GM19035 (cell line): ENCODE measurements around the gene ADD2.

Experiments
- ATAC-seq: cut with Tn5 transposase; IDR thresholded peaks from one replicate; pipeline ENCODE4 v1.9.1; 2021; ENCODE audit not compliant: unreplicated experiment

The ADD2 gene

DNA sequence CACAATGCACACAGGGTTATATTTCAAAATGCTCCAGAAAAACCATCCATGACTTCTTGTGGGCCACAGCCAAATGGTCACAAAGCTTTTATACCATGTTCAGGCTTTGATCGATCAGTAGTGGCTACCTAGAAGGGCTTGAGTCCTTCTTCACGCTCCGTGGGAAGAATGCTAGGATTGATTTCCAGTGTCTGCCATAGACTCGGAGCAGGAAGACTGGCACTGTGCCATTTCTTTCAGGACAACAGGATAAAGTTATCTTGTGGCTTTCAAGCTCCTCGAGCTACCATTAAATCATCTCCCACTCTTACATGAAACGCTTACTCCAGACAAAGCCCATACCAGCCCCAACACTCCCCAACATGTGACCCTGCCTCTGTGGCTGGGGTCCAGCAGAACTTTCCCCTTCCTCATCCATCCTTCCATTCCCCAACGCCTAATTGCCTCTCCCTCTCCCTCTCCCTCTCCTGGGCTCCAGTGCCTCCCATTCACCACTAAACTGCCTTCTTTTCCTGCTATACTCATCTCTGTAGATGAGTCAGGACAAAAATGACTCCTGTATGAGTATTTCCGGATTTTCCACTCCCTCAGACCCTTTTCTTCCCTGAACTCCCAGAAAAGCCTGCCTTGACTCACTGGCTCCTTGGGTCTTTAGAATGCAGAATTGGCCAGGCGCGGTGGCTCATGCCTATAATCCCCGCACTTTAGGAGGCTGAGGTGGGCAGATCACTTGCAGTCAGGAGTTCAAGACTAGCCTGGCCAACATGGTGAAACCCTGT, 40.9 kb downstream of the ADD2 start:
- no peak for ATAC-seq

- no peak for ATAC-seq
Observed at GRCh38 chr2:70725505-70725904, 42.5 kb downstream of the ADD2 start.

DNA sequence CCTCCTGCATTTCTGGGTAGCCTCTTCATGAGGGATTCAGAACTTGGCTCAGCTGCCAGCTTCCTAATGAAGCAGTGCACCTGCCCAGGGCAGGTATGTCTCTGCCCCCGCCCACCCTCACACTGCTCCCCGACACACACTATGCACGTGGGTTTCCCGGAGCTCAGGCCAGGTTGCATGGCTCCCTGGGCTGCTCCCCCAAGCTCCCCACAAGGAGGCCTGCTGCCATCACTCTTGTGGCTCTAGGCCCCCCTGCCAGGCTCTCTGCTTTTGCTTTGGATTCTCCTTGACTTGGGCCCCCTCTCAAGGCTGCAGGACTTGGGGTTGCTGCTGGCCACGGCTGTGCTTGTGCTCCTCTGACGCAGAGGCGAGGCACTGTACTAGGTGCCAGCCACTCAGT, 43.6 kb downstream of the ADD2 start:
- no peak for ATAC-seq

DNA sequence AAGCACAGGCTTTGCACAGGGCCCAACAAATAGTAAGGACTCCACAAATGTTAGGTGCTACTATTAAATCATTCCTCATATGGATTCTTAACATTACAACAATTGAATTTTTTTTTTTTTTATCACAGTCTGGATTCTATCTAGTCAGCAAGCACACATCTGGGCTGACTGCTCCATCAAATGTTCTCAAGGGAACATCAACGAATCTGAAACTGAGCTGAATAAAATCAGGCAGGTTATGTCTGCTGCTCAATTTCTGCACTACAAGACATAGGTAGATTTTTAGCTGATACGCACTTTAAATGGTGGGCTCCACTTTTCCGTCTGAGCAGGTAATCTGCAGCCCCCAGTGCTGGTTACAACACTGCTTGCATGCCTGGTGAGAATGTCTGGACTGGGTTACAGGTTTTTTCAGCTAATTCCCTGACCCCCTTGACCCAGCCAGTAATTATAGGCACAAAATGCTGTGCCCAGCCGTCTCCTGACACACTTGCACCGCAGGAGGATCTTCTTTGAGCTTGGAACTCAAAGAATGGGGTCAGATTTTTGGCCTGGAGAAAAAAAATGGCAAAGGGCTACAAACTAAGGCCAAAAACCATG, 44.6 kb downstream of the ADD2 start:
- no peak for ATAC-seq

- ATAC-seq, result no peak
Observed at GRCh38 chr2:70720124-70720523, 47.9 kb downstream of the ADD2 start.

DNA sequence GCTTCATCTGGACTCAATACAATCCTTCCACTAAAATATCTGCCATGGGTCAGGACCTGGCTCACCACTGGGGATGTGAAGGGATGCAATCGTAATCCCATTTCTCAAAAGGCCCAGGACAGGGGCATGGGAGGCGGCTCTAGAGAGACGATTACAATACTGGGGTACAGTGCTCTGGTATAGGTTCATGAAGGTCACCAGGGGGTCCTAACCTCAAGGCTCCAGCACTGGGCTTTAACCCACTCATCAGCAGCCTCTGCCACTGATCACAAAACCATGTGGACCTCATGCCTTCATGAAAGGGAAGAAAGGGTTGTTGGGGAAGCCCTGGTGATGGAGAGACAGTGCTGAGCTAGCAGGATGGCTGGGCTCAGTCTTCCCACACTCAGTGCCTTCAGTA, 48.8 kb downstream of the ADD2 start:
- ATAC-seq, result no peak

DNA sequence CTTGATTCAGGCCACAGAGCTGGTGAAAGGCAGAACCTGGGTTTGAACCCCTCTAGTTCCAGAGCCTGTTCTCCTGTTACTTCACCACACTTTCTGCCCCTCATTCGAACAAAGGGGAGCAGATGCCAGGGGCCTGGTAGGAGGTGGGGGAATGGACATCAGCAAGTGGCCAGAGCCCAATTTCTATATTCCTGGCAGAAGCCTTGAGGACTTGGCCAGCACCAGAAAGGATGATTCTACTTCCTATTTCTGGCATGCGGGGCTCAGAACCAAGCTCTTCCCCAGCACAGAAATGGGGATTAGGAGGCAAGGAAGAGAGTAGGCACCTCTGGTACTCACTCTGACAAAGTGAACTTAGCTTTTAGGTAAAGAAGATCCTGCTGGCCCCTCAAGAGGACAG, 49.3 kb downstream of the ADD2 start:
- no peak for ATAC-seq

DNA sequence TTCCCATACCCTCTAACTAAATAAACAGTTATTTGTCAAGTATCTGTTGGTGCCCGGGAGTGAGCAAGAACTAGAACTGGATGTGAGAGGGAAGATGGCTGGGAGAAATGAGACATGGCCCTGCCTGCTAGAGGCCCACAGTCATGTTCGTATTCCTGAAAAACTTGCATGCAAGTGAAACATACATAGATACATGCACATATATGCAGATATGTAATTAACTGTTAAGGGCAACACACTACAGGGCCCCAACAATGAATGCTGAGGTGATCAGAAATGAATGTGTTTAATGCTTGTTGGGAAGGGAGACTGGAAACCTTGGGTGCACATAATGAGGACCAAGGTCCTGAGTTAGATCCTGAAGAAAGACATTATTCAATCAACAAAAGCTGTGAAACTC, 49.8 kb downstream of the ADD2 start:
- no peak for ATAC-seq

DNA sequence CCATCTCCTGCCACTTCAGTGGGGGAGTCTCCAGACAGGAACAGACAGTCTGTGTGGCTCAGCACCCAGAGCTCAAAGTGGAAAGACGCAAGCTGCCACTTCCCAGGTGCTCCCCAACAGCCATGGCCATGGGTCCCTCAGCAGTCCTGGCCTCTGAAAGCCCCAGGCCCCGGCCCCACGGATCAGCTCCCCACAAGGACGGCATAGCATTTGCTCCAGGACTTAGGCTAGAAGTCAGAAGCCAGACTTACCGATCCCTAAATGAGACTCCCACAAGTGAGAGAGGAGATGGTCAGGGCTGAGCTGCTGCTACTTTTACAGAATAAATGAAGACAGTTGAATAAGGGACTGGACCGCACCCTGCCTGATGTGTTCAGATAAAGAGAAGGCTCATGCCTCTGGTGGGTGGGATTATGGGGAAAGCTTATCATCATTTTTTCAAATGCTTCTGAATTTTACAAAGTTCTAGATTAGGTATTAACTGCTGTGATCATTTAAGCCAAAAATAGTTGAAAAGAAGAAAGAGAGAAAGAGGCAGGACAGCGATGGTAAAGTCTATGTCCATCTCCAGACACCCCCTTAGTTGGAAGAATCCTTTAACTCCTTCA, 50.5 kb downstream of the ADD2 start:
- ATAC-seq, result no peak

DNA sequence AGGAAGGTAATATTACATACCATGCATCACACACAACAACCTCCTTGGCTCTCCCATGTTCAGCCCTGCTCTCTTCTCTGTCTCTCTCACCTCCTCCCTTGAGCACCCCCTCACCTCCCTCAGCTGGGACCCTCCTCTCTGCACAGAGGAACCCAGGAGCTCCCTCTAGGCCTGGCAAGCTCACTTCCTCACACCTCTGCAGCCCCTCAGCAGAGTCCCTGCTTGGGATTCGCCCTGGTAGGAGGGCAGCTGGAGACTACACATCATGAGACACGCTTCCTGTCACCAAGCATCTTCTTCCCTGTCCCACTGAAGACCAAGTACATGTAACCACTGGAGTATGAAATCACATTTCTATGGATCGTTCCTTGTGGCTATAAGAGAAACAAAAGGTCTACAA, 51.0 kb downstream of the ADD2 start:
- ATAC-seq, result no peak

- no peak for ATAC-seq
Observed at GRCh38 chr2:70716131-70716743, 51.8 kb downstream of the ADD2 start.

GRCh38 chr2:70715071-70715985, 52.7 kb downstream of the ADD2 start:
- no peak for ATAC-seq

GRCh38 chr2:70714141-70714905, 53.7 kb downstream of the ADD2 start:
- ATAC-seq, result no peak

DNA sequence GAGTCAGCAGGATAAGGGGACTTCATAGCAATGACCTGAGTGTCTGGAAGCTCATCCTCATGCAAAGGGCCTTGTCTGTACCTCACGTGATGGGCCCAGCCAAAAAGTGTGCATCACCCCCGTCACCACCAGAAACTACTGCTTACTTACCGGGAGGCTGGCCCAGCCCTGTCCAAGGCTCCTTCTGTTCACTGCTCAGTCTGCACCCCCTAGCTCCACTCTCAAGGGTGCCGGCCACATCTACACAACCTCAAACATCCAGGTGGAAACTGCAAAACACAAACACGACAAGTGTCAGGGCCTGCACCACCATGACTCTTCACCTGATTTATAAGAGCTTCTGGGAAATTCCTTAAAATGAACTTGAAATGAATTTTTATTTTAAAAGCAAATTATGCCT, 55.1 kb downstream of the ADD2 start:
- no peak for ATAC-seq

- ATAC-seq, result no peak
Observed at GRCh38 chr2:70711191-70711590, 56.8 kb downstream of the ADD2 start.

- no peak for ATAC-seq
Observed at GRCh38 chr2:70710038-70710690, 57.8 kb downstream of the ADD2 start.

DNA sequence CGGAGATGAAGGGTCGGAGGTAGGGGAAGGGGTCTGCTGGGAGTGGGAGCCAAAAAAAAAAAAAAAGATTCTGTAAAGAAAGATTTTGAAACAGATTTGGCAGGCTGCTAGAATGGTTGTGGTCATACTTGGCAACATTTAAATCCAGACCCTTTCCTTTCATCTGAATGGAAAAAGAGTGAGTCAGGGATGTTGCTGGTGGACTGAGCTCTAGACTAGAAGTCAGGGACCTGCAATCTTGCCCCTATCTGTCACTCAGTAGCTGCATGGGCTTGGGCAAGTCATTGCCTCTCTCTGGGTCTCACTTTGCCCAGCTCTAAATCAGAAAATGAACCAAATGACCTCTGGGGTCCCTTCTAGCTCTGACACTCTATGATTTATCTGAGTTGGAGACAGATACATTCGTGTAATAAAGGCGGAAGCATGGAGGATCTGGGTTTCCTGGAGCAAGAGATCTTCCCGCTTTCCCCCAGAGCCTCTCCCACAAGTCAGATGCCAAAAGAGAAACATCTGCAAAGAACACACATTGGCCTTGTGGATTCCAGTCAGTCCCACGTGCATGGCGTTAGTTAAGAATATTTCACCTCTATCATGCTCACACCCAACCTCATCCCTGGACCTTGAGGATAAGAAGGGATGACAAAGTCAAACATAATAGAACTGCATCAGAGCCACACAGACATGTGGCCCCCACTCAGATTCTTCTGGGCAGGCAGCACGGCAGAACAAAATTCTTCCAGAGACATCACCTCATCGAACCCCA, 58.5 kb downstream of the ADD2 start:
- ATAC-seq, result no peak

DNA sequence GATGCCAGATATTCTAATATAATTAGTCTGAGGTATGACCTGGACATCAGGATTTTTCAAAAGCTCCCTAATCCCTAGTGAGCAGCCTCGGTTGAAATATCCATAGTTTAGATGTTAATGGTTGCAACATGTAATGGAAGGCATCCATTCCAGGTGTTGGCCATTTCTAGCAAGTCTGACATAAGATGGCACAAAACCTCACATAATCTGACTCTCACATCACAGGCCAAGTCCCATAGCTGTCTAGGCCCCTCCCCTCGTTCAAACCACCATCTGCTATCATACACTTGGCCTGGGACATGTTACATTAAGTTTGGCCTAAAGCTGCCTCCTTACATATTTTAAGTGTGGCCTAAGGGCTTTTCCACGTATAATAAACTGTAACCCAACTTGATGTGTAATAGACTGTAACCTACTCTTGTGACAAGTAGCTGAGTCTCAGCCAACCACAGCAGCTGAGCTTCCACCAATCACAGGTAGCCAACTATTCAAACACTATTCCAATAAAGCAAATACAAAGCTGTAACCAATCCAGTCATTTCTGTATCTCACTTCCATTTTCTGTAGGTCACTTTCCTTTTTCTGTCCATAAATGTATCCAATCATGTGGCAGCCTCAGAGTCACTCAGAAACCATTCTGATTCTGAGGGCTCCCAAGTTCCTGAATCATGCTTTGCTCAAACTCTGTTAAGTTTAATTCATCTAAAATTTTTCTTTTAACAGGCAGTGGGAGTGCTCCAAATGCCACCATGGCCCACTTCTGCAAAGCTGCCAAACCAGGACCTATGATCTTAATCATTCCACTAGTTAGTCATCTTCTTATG, 59.4 kb downstream of the ADD2 start:
- ATAC-seq, result no peak
